ENCODE data around the gene SFN. TPM values are rescaled to one million over a fixed set of nuclear protein-coding genes. Genes with fewer than 3 reads are reported as not detected.
A peak's percentile ranks its signal among the peaks of the same experiment; 100 is the strongest.

Gene SFN
- total RNA-seq, 1 experiment from 2014 or later: 14.3 TPM

GRCh38 chr1:26900001-26900814 lies 37.3 kb downstream of the SFN start, which contains the start of gene GPATCH3 (continued):
- TF ChIP-seq ZNF512 (CRISPR knock-in tag; IDR thresholded peaks at IDR 0.05; ENCODE audit: borderline replicate concordance): no peak

GRCh38 chr1:26900815-26901511 lies 38.0 kb downstream of the SFN start:
- TF ChIP-seq ZNF121 (CRISPR knock-in tag; IDR thresholded peaks at IDR 0.05) (peak; percentile 49; the same call in 1 of the 2 replicates), HMGA2 (CRISPR knock-in tag; IDR thresholded peaks at IDR 0.05) (no peak)
- ChIA-PET POLR2A (interaction anchor here (0.5 to 1.8 kb wide), 7 partner anchors 11 to 669 kb away, joined by 3 to 15 read pairs (median 3); partner anchors contain the start of genes GPN2 and NUDC), CTCF (interaction anchor here (0.8 to 2.9 kb wide), 6 partner anchors 11 to 196 kb away, joined by 3 to 11 read pairs (median 3); partner anchors contain the start of genes GPN2 and NR0B2)
- Mint-ChIP-seq H3K4me3 (peak overlapping the region; percentile 95), H3K27ac (peak overlapping the region; percentile 98), H3K4me1 (peaks cover 11% of the 10 kb centered on the region), H3K36me3 (peaks cover 8% of the 10 kb centered on the region), H3K27me3 (ENCODE audit: low read depth) (no peaks in the 10 kb centered on the region; the same call in 1 of the 2 replicates), H3K9me3 (no peaks in the 10 kb centered on the region)
- no peak for DNase-seq (ENCODE audit: low spot score)
- ATAC-seq: no peak

GRCh38 chr1:26907071-26907917 lies 44.3 kb downstream of the SFN start:
- no peaks in the 10 kb centered on the region for H3K9me3 Mint-ChIP-seq

More at GRCh38 chr1:26907071-26907917, 44.3 kb downstream of the SFN start:
- no peak for TF ChIP-seq CDX4 (CRISPR knock-in tag; IDR thresholded peaks at IDR 0.05; ENCODE audit: borderline replicate concordance)
- TF ChIP-seq ZNF219 (CRISPR knock-in tag; IDR thresholded peaks at IDR 0.05; ENCODE audit: borderline replicate concordance): no peak
- TF ChIP-seq ZNF423 (CRISPR knock-in tag; IDR thresholded peaks at IDR 0.05): no peak
- no peak for TF ChIP-seq TEAD4 (CRISPR knock-in tag; IDR thresholded peaks at IDR 0.05)
- TF ChIP-seq NFYB (CRISPR knock-in tag; conservative IDR thresholded peaks at IDR 0.05; ENCODE audit: low read depth): no peak
- TF ChIP-seq GRHL2 (CRISPR knock-in tag; IDR thresholded peaks at IDR 0.05; ENCODE audit: insufficient replicate concordance, severe bottlenecking): no peak
- TF ChIP-seq PRDM15 (CRISPR knock-in tag; IDR thresholded peaks at IDR 0.05): no peak
- TF ChIP-seq GABPB1 (CRISPR knock-in tag; IDR thresholded peaks at IDR 0.05): no peak
- no peak for TF ChIP-seq KAT7 (CRISPR knock-in tag; IDR thresholded peaks at IDR 0.05; ENCODE audit: borderline replicate concordance)
- TF ChIP-seq NR3C1 (CRISPR knock-in tag; conservative IDR thresholded peaks at IDR 0.05; ENCODE audit: low read depth): no peak
- TF ChIP-seq NR2C2 (CRISPR knock-in tag; IDR thresholded peaks at IDR 0.05): no peak
- no peak for TF ChIP-seq OVOL2 (CRISPR knock-in tag; IDR thresholded peaks at IDR 0.05; ENCODE audit: borderline replicate concordance)
- TF ChIP-seq SMAD3 (CRISPR knock-in tag; IDR thresholded peaks at IDR 0.05; ENCODE audit: borderline replicate concordance): no peak
- no peak for TF ChIP-seq EMX1 (CRISPR knock-in tag; IDR thresholded peaks at IDR 0.05)
- TF ChIP-seq PRRX2 (CRISPR knock-in tag; IDR thresholded peaks at IDR 0.05): no peak
- TF ChIP-seq E2F1 (CRISPR knock-in tag; IDR thresholded peaks at IDR 0.05): no peak
- TF ChIP-seq ZNF263 (CRISPR knock-in tag; IDR thresholded peaks at IDR 0.05; ENCODE audit: low read depth): no peak
- TF ChIP-seq MXD4 (CRISPR knock-in tag; IDR thresholded peaks at IDR 0.05; ENCODE audit: borderline replicate concordance): no peak
- TF ChIP-seq SMAD4 (CRISPR knock-in tag; IDR thresholded peaks at IDR 0.05): no peak
- no peak for TF ChIP-seq ELF4 (CRISPR knock-in tag; IDR thresholded peaks at IDR 0.05; ENCODE audit: low read depth)
- Mint-ChIP-seq H3K27me3 (ENCODE audit: low read depth) (peaks cover 10% of the 10 kb centered on the region; the same call in 1 of the 2 replicates), H3K4me1 (no peaks in the 10 kb centered on the region), H3K4me3 (no peak overlapping the region), H3K27ac (0 out of 2 replicates have a peak overlapping the region, but pooled peaks have one; percentile 2), H3K36me3 (no peaks in the 10 kb centered on the region)
- ATAC-seq (no peak), DNase-seq (ENCODE audit: low spot score) (no peak)
- POLR2A ChIA-PET: no interaction called here
- CTCF ChIA-PET: no interaction called here

Measured in WTC11 (cell line).